Tibial nerve (tissue), 4 donors: ENCODE measurements around the gene FGB. TPM values are rescaled to one million over a fixed set of nuclear protein-coding genes. Genes with fewer than 3 reads are reported as not detected.
"Not testable (repeated sequence)": the region's sequence is repeated elsewhere in the genome, so short reads cannot be mapped to it uniquely, and the experiment has no call there.

Experiments
- DNase-seq, 2 donors: peaks; one replicate each; pipeline ENCODE4 v3.0.0-alpha.2; 2019; ENCODE audit warnings: low spot score in 2 of 2
- H3K27ac ChIP-seq, 4 donors: fragments of 200-600 bp; sonication (generic) in 3 of 4; one replicate each; pipeline ENCODE4 v1.5.1; 2017 to 2019; ENCODE audit warnings: mild to moderate bottlenecking in 1 of 4
- H3K27me3 ChIP-seq, 2 donors: fragments of 200-600 bp; sonication (generic) in 1 of 2; one replicate each; pipeline versions ENCODE4 v1.5.1 to v1.6.0; 2017 to 2019
- H3K36me3 ChIP-seq, 3 donors: fragments of 200-600 bp; sonication (generic); one replicate each; pipeline ENCODE4 v1.5.1; 2018 to 2019
- H3K4me1 ChIP-seq, 4 donors: fragments of 200-600 bp; sonication (generic) in 3 of 4; one replicate each; pipeline ENCODE4 v1.5.1; 2017 to 2019
- H3K4me3 ChIP-seq, 4 donors: fragments of 200-600 bp; sonication (generic) in 3 of 4; one replicate each; pipeline ENCODE4 v1.5.1; 2017 to 2019; ENCODE audit warnings: mild to moderate bottlenecking in 1 of 4, moderate library complexity in 1 of 4
- H3K9me3 ChIP-seq, 4 donors: fragments of 200-600 bp; sonication (generic) in 3 of 4; one replicate each; pipeline ENCODE4 v1.5.1; 2017 to 2019
- CTCF ChIP-seq, 5 experiments: fragments of 200-600 bp in 3 of 5; fragments of 450-650 bp in 2 of 5; sonication (generic) in 3 of 5; IDR thresholded peaks; one replicate each; pipeline ENCODE4 v1.5.1; 2016 to 2019; ENCODE audit warnings: antibody characterized with exemption in 5 of 5, mild to moderate bottlenecking in 3 of 5, moderate library complexity in 2 of 5
- EP300 ChIP-seq, 2 donors: sonication (generic); formaldehyde crosslinking; IDR thresholded peaks; one replicate each; pipeline ENCODE4 v1.6.1; 2017; ENCODE audit warnings: antibody characterized with exemption in 2 of 2, mild to moderate bottlenecking in 1 of 2
- POLR2A ChIP-seq, 2 donors: fragments of 450-650 bp; IDR thresholded peaks; one replicate each; pipeline ENCODE4 v1.6.1; 2017; ENCODE audit warnings: antibody characterized with exemption in 2 of 2, mild to moderate bottlenecking in 2 of 2, moderate library complexity in 2 of 2
- WGBS, 2 donors: methylation state at CpG; one replicate each; pipeline ENCODE4 v1.1.5; 2018; 5-methylcytosine and 5-hydroxymethylcytosine counted together
- total RNA-seq, 4 donors: library from RNA; depleted of rRNA; stranded (reverse); fragments of >200 nt; gene quantifications; one replicate each; pipeline ENCODE4 v1.1.0, GENCODE V29; 2016

Gene FGB
- total RNA-seq, 4 donors from 2014 or later, result not detected

- no peaks in the 10 kb centered on the region for H3K36me3 ChIP-seq
- H3K4me1 ChIP-seq, result no peaks in the 10 kb centered on the region
- H3K27ac ChIP-seq, result no peak overlapping the region
- no peaks in the 10 kb centered on the region for H3K9me3 ChIP-seq
- H3K27me3 ChIP-seq, result no peaks in the 10 kb centered on the region
- H3K4me3 ChIP-seq, result no peak overlapping the region
- no peak for TF ChIP-seq EP300 (IDR thresholded peaks at IDR 0.05)
- no peak for TF ChIP-seq POLR2A (IDR thresholded peaks at IDR 0.05)
- no peak for TF ChIP-seq CTCF (IDR thresholded peaks at IDR 0.05)
- DNase-seq, result no peak
- WGBS, 2 donors, result 78 to 80% methylated on average over 7 of the region's 7 CpGs
Measured at GRCh38 chr4:154589296-154590197, 26.7 kb downstream of the FGB start.

- 59 to 68% methylated on average over 3 of the region's 3 CpGs for WGBS, 2 donors
- no peak within 1 kb of the TSS for H3K27ac ChIP-seq
Measured at GRCh38 chr4:154590329-154591006, 27.7 kb downstream of the FGB start, which contains the start of gene FGA. TSS of gene FGA (minus strand) at chr4:154590742. CDS start at chr4:154590687, 55 bp downstream.

GRCh38 chr4:154591890-154592289 lies 29.1 kb downstream of the FGB start:
- Histone ChIP-seq H3K27me3 (no peaks in the 10 kb centered on the region), H3K4me3 (no peak overlapping the region), H3K27ac (no peak overlapping the region), H3K4me1 (no peaks in the 10 kb centered on the region), H3K36me3 (no peaks in the 10 kb centered on the region), H3K9me3 (no peaks in the 10 kb centered on the region)
- no peak for DNase-seq
- 88 to 89% methylated on average over 3 of the region's 3 CpGs for WGBS, 2 donors
- TF ChIP-seq CTCF (IDR thresholded peaks at IDR 0.05), result no peak
- no peak for TF ChIP-seq EP300 (IDR thresholded peaks at IDR 0.05)
- TF ChIP-seq POLR2A (IDR thresholded peaks at IDR 0.05), result no peak

More at GRCh38 chr4:154590329-154591006, 27.7 kb downstream of the FGB start, which contains the start of gene FGA:
- Histone ChIP-seq H3K4me1 (no peaks in the 10 kb centered on the region), H3K4me3 (no peak within 1 kb of the TSS), H3K27me3 (no peaks in the 10 kb centered on the region), H3K36me3 (no peaks in the 10 kb centered on the region), H3K9me3 (no peaks in the 10 kb centered on the region)
- no peak for DNase-seq
- TF ChIP-seq EP300 (IDR thresholded peaks at IDR 0.05), result no peak
- TF ChIP-seq POLR2A (IDR thresholded peaks at IDR 0.05), result no peak
- no peak for TF ChIP-seq CTCF (IDR thresholded peaks at IDR 0.05)

GRCh38 chr4:154593868-154594267 lies 31.1 kb downstream of the FGB start:
- Histone ChIP-seq H3K9me3 (no peaks in the 10 kb centered on the region), H3K36me3 (no peaks in the 10 kb centered on the region), H3K27me3 (no peaks in the 10 kb centered on the region), H3K27ac (no peak overlapping the region), H3K4me3 (no peak overlapping the region), H3K4me1 (no peaks in the 10 kb centered on the region)
- TF ChIP-seq POLR2A (IDR thresholded peaks at IDR 0.05) (no peak), EP300 (IDR thresholded peaks at IDR 0.05) (no peak), CTCF (IDR thresholded peaks at IDR 0.05) (no peak)
- WGBS, 2 donors, result 48 to 55% methylated on average over 2 of the region's 2 CpGs
- DNase-seq, result no peak

GRCh38 chr4:154594343-154594742 lies 31.5 kb downstream of the FGB start:
- H3K27me3 ChIP-seq, H3K9me3 ChIP-seq, DNase-seq, H3K4me1 ChIP-seq, H3K36me3 ChIP-seq, H3K27ac ChIP-seq, H3K4me3 ChIP-seq: not testable (repeated sequence)
- WGBS, 2 donors, result 79 to 80% methylated on average over 3 of the region's 3 CpGs
